ENCODE measurements around the gene BICD1. TPM values are rescaled to one million over a fixed set of nuclear protein-coding genes. Genes with fewer than 3 reads are reported as not detected.

Gene BICD1
- total and polyA plus RNA-seq, 2 of the 13 experiments (the other 11 are each of a cell fraction or from before 2014, with no cell fraction given), result 4.5 to 5.2 TPM

DNA sequence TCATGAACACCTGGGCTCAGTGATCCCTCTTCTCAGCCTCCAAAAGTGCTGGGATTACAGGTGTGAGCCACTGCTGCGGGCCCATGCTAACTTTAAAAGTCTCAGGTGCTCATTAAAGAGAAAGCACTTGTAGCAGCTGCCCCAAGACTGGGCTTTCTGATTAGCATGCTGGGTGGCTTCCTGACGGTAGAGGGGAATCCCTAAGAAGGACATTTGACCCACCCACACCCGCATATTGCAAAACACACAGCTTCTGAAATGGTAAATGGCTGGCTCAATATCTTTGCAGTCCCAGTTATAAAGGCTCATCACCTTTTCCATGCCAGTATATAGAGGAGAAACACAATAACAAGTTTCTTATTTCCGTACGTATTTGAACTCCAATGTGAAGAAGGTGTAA, 19.3 kb upstream of the BICD1 start:
- Histone ChIP-seq H3K4me3 (replicated peaks in 1 of 3; ENCODE audit: insufficient read depth in 1 of 3, low read depth in 2 of 3, low read length in 3 of 3) (no peak overlapping the region), H3K9ac (ENCODE audit: insufficient read depth, low read depth, low read length) (no peak overlapping the region), H3K27me3 (ENCODE audit: control insufficient read depth in 1 of 2, insufficient read depth in 2 of 2, low read length in 2 of 2) (no peaks in the 10 kb centered on the region), H3K4me1 (ENCODE audit: insufficient read depth, low read length) (no peaks in the 10 kb centered on the region), H3K36me3 (replicated peaks in 1 of 2; ENCODE audit: control insufficient read depth in 1 of 2, insufficient read depth in 2 of 2, low read length in 2 of 2) (no peaks in the 10 kb centered on the region), H3K79me2 (ENCODE audit: insufficient read depth, low read length) (no peaks in the 10 kb centered on the region), H3K27ac (ENCODE audit: extremely low read length, insufficient read depth, low read length) (no peak overlapping the region), H2AFZ (ENCODE audit: low read length) (no peak overlapping the region), H3K4me2 (ENCODE audit: low read depth, low read length) (no peak overlapping the region), H3K9me3 (ENCODE audit: low read length) (no peaks in the 10 kb centered on the region), H4K20me1 (ENCODE audit: insufficient read depth, low read length) (no peaks in the 10 kb centered on the region)
- no TSS peak for BruUV-seq (replicated peaks)
- in situ Hi-C loops (cut with HindIII; ENCODE audit: extremely low pct_ligation_motif_present, low pct_unique_long_range_greater_than_20kb), result no loop called here
- no peak for DNase-seq (ENCODE audit: low spot score)
- intact Hi-C loops (cut with micrococcal nuclease; ENCODE audit: unreplicated experiment), result no loop called here
- no peak for FAIRE-seq
- TF ChIP-seq ZBTB20 (CRISPR knock-in tag; IDR thresholded peaks at IDR 0.05; ENCODE audit: borderline replicate concordance, low read depth) (no peak), SKI (IDR thresholded peaks at IDR 0.05; ENCODE audit: partially characterized antibody) (no peak), ZNF253 (CRISPR knock-in tag; IDR thresholded peaks at IDR 0.05; ENCODE audit: borderline replicate concordance) (no peak), ZNF749 (CRISPR knock-in tag; IDR thresholded peaks at IDR 0.05; ENCODE audit: borderline replicate concordance) (no peak)
- ChIA-PET POLR2A (no interaction called here), CTCF (ENCODE audit: low intra/inter-chr PET ratio, low total read pairs) (no interaction called here)
- 34% methylated on average over 5 of the region's 5 CpGs for WGBS (ENCODE audit: low lambda C conversion rate)
- ATAC-seq, result no peak

DNA sequence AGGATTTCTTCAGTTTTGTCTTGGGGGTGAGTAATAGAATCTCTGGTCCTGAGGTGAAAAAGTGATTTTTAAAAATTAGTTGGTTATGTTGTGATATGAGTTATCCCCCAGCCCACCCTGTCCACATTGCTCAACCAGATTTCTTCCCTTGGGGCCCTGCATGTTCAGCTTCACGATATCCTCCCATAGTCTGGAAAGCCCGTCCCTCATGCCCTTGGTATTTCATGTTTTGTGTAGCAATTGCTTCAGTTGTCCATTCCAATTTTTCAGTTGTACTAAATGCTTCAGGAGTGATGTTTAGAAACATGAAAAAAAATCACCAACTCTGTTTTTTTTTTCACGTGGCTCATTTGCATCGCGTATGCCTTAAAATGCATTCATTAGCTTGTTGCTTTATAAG, 17.5 kb upstream of the BICD1 start:
- Histone ChIP-seq H4K20me1 (ENCODE audit: insufficient read depth, low read length) (no peaks in the 10 kb centered on the region), H3K9me3 (ENCODE audit: low read length) (no peaks in the 10 kb centered on the region), H3K79me2 (ENCODE audit: insufficient read depth, low read length) (no peaks in the 10 kb centered on the region), H3K27ac (ENCODE audit: extremely low read length, insufficient read depth, low read length) (no peak overlapping the region), H3K9ac (ENCODE audit: insufficient read depth, low read depth, low read length) (no peak overlapping the region), H3K27me3 (ENCODE audit: control insufficient read depth in 1 of 2, insufficient read depth in 2 of 2, low read length in 2 of 2) (no peaks in the 10 kb centered on the region), H3K4me1 (ENCODE audit: insufficient read depth, low read length) (no peaks in the 10 kb centered on the region), H3K4me3 (replicated peaks in 1 of 3; ENCODE audit: insufficient read depth in 1 of 3, low read depth in 2 of 3, low read length in 3 of 3) (no peak overlapping the region), H3K4me2 (ENCODE audit: low read depth, low read length) (no peak overlapping the region), H3K36me3 (replicated peaks in 1 of 2; ENCODE audit: control insufficient read depth in 1 of 2, insufficient read depth in 2 of 2, low read length in 2 of 2) (no peaks in the 10 kb centered on the region), H2AFZ (ENCODE audit: low read length) (no peak overlapping the region)
- FAIRE-seq, result no peak
- intact Hi-C loops (cut with micrococcal nuclease; ENCODE audit: unreplicated experiment), result no loop called here
- no TSS peak for BruUV-seq (replicated peaks)
- ChIA-PET CTCF (ENCODE audit: low intra/inter-chr PET ratio, low total read pairs) (no interaction called here), POLR2A (no interaction called here)
- in situ Hi-C loops (cut with HindIII; ENCODE audit: extremely low pct_ligation_motif_present, low pct_unique_long_range_greater_than_20kb), result no loop called here
- DNase-seq (ENCODE audit: low spot score), result no peak
- WGBS (ENCODE audit: low lambda C conversion rate), result 66% methylated on average over 5 of the region's 5 CpGs
- ATAC-seq, result no peak
- TF ChIP-seq ZNF670 (CRISPR knock-in tag; IDR thresholded peaks at IDR 0.05; ENCODE audit: borderline replicate concordance) (no peak), NAIF1 (CRISPR knock-in tag; IDR thresholded peaks at IDR 0.05; ENCODE audit: borderline replicate concordance) (no peak), ZC3H13 (CRISPR knock-in tag; IDR thresholded peaks at IDR 0.05) (no peak), TCF7L2 (IDR thresholded peaks at IDR 0.05; ENCODE audit: low read depth, low read length) (no peak), ZNF143 (CRISPR knock-in tag; IDR thresholded peaks at IDR 0.05) (no peak)
- TF ChIP-seq, protein P1, sequence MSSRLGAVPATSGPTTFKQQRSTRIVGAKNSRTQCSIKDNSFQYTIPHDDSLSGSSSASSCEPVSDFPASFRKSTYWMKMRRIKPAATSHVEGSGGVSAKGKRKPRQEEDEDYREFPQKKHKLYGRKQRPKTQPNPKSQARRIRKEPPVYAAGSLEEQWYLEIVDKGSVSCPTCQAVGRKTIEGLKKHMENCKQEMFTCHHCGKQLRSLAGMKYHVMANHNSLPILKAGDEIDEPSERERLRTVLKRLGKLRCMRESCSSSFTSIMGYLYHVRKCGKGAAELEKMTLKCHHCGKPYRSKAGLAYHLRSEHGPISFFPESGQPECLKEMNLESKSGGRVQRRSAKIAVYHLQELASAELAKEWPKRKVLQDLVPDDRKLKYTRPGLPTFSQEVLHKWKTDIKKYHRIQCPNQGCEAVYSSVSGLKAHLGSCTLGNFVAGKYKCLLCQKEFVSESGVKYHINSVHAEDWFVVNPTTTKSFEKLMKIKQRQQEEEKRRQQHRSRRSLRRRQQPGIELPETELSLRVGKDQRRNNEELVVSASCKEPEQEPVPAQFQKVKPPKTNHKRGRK (CRISPR knock-in tag; IDR thresholded peaks at IDR 0.05), result no peak
- TF ChIP-seq, protein P2, sequence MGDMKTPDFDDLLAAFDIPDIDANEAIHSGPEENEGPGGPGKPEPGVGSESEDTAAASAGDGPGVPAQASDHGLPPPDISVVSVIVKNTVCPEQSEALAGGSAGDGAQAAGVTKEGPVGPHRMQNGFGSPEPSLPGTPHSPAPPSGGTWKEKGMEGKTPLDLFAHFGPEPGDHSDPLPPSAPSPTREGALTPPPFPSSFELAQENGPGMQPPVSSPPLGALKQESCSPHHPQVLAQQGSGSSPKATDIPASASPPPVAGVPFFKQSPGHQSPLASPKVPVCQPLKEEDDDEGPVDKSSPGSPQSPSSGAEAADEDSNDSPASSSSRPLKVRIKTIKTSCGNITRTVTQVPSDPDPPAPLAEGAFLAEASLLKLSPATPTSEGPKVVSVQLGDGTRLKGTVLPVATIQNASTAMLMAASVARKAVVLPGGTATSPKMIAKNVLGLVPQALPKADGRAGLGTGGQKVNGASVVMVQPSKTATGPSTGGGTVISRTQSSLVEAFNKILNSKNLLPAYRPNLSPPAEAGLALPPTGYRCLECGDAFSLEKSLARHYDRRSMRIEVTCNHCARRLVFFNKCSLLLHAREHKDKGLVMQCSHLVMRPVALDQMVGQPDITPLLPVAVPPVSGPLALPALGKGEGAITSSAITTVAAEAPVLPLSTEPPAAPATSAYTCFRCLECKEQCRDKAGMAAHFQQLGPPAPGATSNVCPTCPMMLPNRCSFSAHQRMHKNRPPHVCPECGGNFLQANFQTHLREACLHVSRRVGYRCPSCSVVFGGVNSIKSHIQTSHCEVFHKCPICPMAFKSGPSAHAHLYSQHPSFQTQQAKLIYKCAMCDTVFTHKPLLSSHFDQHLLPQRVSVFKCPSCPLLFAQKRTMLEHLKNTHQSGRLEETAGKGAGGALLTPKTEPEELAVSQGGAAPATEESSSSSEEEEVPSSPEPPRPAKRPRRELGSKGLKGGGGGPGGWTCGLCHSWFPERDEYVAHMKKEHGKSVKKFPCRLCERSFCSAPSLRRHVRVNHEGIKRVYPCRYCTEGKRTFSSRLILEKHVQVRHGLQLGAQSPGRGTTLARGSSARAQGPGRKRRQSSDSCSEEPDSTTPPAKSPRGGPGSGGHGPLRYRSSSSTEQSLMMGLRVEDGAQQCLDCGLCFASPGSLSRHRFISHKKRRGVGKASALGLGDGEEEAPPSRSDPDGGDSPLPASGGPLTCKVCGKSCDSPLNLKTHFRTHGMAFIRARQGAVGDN (CRISPR knock-in tag; IDR thresholded peaks at IDR 0.05), result no peak

All from HepG2 (cell line).